ENCODE data around the gene SND1.
A peak's percentile ranks its signal among the peaks of the same experiment; 100 is the strongest.

SND1 gene

GRCh38 chr7:127838816-127839415 is 186.9 kb downstream of the SND1 start:
- no peak for DNase-seq

DNA sequence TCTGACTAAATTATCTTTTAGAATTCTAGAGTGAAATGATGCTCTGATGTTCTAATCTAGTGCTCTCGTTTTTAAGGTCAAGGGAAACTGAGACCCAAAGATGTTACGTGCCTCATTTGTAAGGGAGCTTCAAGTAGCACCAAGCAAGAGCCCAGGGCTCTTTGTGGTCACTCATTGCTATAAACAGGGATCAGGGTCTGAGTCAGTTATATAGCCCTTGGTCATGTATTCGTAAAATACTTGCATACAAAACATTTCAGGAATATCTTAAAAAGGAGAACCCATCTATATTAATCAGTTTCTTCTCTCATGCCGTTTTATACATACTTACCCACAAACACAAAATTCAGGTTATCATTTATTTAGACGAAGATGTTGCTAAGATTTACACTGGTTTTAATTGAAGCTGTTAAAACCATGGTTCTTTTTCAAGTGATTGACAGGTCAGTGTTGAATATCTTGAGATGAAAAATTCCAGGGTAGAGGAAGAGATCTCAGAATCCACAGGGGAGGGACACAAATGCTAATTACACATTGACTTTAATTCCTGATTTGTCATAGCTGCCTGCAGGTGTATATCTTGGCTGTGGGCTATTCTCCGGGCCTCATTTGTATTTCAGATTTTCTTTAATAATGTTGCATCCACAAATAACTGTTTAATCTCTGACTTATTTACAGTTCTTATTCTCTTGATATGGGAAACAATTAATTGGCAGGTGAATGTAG is 188.4 kb downstream of the SND1 start:
- DNase-seq, result no peak

- peak; percentile 54 for DNase-seq
Measured at GRCh38 chr7:127844165-127844564, 192.2 kb downstream of the SND1 start.

GRCh38 chr7:127844707-127845331 is 192.8 kb downstream of the SND1 start:
- peak; percentile 94 for DNase-seq

DNA sequence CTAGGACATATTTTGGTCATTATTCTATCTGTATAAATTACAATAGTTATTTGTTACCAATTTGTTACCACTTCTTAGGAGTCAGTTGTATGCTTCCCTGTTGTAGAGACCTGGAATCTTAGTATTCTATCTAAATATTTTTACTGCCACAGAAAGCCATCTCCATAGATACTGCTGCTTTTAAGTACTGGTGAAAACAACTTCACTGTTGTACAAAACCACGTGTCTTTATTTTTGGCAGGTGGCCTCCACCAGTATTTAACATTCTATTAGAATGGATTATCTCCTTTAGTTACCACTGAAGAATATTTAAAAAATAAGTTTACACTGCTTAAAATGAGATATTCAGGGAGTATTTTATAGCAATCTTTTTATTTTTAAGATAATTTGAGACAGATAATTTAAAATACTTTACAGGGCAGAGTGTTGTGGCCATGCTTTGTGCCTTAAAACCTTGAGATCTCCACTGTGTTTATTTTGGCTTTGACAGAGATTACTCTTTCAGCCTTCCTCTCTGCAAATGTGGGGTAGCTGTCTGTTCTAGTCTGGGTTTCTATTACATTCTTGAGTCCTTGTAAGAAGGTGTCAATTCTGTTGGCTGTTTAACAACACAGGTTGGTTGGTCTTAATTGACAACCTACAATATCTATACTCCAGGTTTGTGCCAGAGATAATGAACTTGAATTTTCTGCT is 193.7 kb downstream of the SND1 start:
- DNase-seq, result peak; percentile 76

DNA sequence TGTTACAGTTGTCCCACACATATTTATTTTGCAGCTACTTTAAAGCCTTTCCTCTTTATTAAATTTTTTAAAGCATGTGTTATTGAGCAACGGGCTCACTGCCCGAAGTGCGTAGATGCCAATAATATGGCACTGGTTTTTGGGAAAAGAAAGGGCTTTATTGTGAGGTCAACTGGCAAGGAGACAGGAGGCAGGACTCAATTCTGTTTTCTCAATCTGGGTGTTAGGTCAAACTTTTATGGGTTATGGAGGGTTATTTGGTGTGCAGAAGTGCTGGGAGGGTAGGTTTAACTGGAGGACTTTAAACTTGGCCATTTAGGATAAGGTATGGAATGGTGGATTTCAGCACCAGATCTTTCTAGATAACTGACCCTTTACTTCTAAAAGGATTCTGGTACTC is 195.6 kb downstream of the SND1 start:
- no peak for DNase-seq

GRCh38 chr7:127848241-127848640 is 196.2 kb downstream of the SND1 start:
- DNase-seq, result peak; percentile 45

GRCh38 chr7:127850195-127850594 is 198.2 kb downstream of the SND1 start:
- no peak for DNase-seq

GRCh38 chr7:127854383-127854782 is 202.4 kb downstream of the SND1 start:
- no peak for DNase-seq

DNA sequence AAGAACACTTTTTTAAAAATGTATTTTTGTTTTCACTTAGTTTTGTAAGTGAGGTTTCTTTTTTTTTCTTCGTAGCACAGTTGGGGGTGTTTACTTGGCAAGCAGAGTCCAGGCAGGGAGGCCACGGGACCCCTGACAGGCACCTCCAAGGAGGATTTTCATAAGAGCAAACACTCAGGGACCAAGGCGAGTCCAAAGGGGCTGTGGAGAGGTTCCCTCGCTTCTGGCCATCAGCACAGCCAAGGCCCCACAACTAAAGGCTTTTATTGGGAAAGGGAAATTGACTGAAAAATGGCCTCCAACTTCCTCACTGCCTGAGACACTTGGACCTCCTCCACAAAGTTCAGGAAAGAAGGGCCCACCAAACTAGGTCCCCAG is 205.5 kb downstream of the SND1 start:
- no peak for DNase-seq

- DNase-seq, result no peak
Measured at GRCh38 chr7:127858091-127858914, 206.3 kb downstream of the SND1 start.

- no peak for DNase-seq
Measured at GRCh38 chr7:127858915-127859189, 206.9 kb downstream of the SND1 start.

DNA sequence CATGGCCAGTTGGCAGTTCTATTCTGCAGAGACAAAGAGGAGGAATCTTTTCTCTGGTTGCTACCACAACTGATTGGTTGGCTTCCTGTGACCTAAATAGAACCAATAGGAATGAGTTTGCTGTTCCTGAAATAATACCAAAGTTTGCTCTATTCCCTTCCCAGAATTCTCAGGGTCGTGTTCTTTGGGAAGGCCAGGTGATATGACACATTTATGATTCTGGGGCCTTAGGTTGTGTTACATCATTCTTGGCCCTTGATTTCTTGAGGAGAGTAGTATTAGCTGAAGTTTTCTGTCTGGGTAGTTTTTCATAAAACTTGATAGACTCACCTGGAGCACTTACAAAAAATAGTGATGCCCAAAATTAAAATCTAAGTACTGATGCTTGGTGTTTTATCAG is 207.3 kb downstream of the SND1 start:
- DNase-seq, result no peak

- DNase-seq, result no peak
Measured at GRCh38 chr7:127862525-127862924, 210.5 kb downstream of the SND1 start.

DNA sequence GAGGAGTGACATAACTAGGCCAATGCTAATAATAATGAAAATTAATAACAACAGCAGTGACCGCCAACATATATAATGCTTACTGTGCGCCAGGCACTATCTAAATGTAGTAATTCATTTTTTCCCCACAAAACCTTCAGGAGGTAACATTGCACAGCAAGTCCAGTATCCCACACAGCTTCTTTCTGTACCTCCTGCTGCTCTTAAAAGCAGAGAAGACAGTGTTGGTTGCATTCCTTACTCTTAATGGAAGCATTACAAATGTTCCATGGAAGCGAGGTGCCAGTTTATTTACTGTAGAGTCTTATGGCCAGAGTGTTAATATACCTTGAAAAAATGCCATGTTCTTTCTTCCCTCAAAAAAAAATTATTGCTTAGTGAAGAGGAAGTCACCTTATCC is 211.1 kb downstream of the SND1 start:
- DNase-seq, result no peak

DNA sequence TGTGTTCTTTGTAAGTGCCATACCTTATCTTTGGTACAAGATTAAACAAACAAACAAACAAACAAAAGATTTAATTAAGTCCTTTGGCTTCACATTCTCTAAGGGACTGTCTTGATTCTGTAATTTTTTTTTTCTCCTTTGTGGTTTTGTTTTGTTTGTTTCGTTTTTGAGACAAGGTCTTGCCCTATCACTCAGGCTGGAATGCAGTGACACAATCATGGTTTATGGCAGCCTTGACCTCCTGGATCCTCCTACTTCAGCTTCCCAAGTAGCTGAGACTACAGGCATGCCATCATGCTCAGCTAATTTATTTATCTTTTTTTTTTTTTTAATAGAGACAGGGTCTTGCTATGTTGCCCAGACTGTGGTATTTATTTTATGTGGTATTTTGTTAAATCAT is 213.5 kb downstream of the SND1 start:
- DNase-seq, result no peak

- no peak for DNase-seq
Measured at GRCh38 chr7:127870231-127870907, 218.4 kb downstream of the SND1 start.

DNA sequence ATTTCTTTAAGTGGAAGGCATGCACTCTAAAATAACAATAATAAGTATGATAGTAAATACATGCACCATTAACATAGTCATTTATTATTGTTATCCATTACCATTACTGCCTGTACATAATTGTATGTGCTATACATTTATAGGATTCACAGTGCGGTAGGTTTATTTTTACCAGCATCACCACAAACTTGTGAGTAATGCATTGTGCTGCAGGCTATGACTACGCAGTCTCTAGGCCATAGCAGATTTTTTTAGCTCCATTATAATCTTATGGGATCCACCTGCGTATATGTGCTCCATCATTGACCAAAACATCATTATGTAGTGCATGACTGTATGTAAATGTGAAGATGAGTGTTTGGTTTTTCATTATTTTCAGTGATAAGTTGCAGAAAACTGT is 219.2 kb downstream of the SND1 start:
- no peak for DNase-seq

DNA sequence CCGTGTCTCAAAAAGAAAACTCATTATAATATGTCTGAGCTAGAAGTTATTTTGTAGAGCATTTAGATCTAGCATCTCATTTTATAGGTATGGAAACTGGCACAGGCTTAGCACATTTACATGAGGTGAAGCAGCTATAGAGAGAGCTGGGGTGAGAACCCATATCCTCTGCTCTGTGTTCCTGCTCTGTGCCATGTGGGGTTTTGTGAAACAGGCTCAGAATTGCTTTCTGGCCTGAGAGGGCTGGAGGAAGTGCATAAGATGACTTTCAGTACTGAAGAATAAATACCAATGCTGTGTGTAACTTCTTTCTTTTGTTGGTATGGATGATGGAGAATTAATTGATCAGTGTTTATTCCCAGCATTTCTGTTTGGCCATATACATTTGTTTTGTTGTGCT is 220.1 kb downstream of the SND1 start:
- no peak for DNase-seq

GRCh38 chr7:127873151-127873550 is 221.2 kb downstream of the SND1 start:
- no peak for DNase-seq

DNA sequence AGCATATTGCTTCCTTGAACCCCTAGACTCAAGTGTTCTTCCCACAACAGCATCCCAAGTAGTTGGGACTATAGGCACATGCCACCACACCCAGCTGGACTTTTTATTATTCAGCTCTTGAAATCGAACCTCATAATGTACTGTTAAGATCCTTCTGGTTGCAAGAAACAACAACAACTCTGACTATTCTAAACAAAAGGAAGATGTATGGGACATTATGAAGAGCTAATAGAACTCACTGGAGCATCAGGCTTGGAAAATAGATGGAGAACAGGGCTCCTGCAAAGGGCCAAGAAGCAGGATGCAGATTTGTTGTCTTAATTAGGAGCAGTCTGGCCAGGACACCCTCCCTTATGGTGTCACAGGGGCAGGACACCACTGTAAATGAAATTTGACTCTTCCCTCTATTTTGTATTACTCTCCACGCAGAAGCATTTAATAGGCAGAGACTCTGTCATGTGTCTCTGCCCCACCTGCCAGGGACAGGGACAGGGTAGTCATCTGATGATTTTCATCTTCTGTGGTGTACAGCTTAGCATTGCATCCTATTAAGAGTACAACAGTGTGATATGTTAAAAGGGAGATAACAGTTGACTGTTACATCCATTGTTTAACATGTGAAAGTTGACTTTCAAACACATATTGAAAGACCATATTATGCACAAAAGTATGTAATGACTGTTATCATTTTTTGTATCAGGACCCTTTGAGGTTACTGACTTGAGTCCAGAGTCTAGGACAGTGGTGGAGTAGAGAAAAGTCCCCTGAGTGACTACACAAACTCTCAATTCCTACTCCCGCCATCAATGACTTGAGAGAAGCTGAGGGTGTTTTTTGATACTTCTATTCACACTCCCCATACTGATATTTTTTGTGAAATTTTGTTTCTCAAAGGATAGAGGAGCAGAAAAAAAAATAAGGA is 222.0 kb downstream of the SND1 start:
- DNase-seq, result peak; percentile 34

Data from NCI-H2029 (cell line).